SHP77 (cell line): ENCODE results near the gene FARS2.
"Not testable (repeated sequence)": the region's sequence is repeated elsewhere in the genome, so short reads cannot be mapped to it uniquely, and the experiment has no call there.

Source experiments
- DNase-seq, 2 experiments: peaks; one replicate each; lab custom pipeline; 2025; lab: John Stamatoyannopoulos, UW

FARS2 gene

GRCh38 chr6:5537967-5538366, 276.7 kb downstream of the FARS2 start:
- no peak for DNase-seq

GRCh38 chr6:5540370-5540769, 279.1 kb downstream of the FARS2 start:
- DNase-seq, result no peak

DNA sequence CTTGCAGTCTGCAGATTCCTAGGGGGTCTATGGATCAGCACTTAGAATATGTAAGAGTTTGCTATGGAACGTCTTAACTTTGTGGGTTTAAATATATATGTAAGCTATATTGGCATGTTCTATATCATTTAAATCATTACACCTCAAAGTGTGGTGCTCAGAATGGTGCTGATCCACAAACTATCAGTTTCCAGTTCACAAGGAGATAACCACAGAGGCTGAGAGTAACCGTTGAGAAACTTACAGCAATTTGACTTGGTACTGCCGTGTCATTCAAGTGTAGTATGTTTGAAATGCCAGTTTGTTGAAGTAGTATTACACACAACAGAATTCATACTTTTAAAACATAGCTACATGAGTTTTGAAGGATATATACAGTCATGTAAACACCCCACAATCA, 279.7 kb downstream of the FARS2 start:
- DNase-seq, result no peak

DNA sequence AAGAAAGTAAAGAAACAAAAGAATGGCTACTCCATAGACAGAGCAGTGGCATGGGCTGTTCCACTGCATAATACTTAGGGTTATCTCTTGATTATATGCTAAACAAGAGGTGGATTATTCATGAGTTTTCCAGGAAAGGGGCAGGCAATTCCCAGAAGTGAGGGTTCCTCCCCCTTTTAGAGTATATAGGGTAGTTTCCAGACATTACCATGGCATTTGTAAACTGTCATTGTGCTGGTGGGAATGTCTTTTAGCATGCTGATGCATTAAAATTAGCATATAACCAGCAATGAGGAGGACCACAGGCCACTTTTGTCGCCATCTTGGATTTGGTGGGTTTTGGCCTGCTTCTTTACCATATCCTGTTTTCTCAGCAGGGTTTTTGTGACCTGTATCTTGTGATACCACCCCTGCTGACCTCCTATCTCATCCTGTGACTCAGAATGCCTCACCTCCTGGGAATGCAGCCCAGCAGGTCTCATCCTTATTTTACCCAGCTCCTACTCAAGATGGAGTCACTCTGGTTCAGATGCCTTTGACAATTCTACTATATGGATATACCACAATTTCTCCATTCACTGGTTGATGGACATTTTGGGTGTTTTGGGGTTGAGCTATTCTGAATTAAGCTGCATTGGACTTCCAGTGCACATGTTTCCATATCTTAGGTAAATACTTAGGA, 280.6 kb downstream of the FARS2 start:
- no peak for DNase-seq

DNA sequence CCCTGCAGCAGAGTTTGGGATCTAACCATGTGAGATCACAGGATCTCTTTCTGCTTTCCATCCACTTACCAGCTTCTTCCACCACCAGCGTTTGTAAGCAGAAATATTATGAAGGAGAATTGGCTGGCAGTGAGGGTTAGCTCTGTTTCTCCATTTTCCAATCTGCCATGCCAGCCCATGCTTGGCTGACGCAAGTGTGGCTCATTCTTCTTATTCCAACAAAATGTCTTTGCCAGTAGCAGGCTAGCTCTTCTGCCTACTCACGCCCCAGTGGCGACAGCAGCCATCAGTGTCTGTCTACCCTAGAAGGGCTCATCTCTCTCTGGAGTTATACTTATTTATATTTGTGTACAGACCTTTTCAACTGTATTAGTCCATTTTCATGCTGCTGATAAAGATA, 286.2 kb downstream of the FARS2 start:
- DNase-seq, result no peak

DNA sequence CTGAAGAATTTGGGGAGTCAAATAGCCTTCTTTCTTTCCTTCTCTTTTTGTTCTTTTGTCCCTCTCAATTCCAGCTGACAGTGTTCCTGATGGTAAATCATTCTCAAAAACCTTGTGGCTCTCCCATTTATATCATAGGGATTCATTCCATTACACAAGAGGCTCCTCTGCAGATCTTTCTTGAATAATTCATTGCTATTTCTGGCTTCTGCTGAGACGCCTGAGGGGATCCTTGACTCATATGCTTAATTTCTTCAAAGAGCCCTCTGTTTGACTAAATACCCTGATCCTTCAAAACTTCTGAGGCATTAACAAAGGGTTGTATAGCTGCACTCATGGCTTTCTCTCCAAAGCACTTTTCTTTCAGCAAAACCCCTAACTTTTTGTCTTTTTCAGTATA, 289.3 kb downstream of the FARS2 start:
- DNase-seq, result no peak

DNA sequence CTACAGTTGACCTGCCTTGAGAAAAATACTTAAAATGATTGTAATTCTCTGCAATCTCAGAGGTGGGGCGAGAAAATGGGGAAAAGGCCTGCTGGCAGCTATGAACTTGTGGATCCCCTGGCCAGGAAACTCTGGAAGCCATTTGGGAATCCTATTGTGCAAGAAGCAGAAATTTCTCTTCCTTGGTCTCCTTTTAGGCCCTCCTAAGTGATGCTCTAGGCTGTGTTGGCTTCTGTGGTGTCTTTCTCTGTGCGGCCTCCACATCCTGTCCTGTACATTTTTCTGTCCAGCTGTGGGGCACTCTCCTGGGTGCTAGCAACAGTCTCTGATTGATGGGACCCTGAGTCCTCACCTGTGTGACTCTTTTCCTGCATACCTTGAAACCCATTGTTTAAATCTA, 290.9 kb downstream of the FARS2 start:
- no peak for DNase-seq

DNA sequence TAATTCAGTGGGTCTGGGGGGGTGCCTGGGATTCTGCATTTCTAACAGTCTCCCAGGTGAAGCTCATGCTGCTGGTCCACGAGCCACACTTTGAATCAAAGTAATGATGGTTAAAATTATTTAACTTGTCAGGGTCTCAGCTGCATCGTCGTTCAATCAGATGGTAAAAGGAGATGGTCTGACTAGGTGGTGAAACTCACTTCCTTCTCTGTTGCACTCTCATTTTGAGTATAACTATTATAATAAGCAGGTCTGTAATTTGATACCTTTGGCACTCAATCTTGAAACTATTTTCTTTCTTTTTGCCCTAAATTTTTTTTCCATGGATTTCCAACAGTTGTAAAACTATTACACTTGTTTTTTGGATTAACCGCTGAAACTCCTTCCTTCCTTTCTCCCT, 292.5 kb downstream of the FARS2 start:
- DNase-seq, result no peak

- no peak for DNase-seq
Observed at GRCh38 chr6:5554226-5554625, 292.9 kb downstream of the FARS2 start.

DNA sequence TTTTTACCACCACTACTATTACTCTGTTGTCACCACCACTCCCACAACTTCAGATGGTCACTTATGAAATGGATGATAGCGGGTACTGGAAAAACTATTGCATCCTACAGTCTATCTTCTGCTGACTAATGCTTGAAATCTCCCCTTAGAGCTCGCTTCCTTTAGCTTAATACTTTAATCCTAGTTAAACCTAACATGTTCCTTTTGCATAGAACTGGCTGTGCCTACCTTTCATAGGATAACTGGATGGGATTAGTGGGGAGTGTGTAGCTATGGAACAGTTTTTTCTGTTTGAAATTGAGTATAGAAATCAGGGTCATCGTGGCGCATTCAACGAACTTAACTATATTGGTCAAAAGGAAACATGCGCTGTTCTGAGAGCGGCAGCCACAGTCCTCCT, 294.7 kb downstream of the FARS2 start:
- no peak for DNase-seq

DNA sequence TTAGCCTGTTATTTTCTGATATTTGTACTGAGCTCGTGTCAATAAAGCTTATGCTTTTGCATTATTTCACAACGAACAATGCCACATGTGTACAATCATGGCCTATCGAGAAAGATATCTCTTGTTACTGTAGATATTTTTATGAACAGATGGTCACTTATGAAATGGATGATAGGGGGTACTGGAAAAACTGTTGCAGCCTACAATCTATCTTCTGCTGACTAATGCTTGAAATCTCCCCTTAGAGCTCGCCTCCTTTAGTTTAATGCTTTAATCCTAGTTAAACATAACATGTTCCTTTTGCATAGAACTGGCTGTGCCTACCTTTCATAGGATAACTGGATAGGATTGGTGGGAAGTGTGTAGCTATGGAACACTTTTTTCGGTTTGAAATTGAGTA, 296.2 kb downstream of the FARS2 start:
- no peak for DNase-seq

DNA sequence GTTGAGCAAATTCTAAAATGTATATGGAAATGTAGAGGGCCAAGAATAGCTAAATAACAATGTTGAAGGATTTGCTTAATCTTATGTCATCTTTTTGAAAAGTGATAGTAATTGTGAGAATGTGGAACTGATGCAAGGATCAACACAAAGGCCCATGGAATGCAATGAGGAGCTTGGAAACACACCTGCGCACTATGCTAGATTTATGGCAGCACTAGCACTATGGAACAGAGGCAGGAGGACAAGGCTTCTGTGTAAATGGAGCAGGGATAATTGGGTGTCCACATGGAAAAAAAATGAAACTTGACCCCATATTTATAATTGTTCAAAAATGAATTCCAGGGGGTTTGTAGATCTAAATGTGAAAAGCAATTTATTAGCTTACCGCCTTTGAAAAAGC, 298.3 kb downstream of the FARS2 start:
- DNase-seq, result no peak

- no peak for DNase-seq
Observed at GRCh38 chr6:5562277-5562676, 301.0 kb downstream of the FARS2 start.

DNA sequence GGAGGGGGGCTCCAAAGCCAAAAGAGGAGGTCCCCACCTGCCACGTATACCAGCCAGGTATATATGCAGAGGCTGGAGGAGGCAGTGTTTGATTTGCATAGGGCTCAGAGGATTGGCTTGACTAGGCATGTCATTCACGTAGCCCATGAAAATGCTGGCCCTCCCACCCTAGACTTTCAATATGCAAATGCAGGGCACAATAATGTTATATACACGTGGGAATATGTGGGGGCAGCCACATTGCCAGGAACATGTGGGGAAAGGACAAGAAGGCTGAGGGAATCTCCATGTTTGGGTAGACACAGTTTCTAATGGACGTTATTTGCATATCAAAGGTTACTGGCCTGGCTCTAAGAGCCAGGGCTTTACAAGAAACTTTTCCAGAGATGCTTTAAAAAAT, 301.8 kb downstream of the FARS2 start:
- no peak for DNase-seq

- not testable (repeated sequence) for DNase-seq
Observed at GRCh38 chr6:5564746-5565145, 303.4 kb downstream of the FARS2 start.

- DNase-seq, result no peak
Observed at GRCh38 chr6:5565971-5566370, 304.7 kb downstream of the FARS2 start.

- DNase-seq, result no peak
Observed at GRCh38 chr6:5566718-5567117, 305.4 kb downstream of the FARS2 start.

DNA sequence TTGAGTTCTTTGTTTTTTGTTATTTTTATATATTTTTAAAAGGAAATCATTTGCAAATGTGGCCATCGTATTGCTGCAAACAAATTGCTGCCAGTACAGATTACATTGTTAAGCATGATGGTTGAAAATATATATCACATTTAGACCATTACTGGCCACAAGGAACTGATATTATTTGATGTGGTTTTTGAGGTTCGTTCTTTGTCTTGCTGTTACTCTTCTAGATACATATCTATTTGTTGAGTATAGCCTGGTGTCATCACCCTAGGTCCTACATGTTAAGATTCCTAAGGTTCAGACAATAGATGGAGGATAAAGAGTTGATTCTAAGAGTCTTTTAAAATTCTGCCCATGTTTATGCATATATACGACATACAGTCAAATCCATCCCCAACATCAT, 306.0 kb downstream of the FARS2 start:
- DNase-seq, result no peak

DNA sequence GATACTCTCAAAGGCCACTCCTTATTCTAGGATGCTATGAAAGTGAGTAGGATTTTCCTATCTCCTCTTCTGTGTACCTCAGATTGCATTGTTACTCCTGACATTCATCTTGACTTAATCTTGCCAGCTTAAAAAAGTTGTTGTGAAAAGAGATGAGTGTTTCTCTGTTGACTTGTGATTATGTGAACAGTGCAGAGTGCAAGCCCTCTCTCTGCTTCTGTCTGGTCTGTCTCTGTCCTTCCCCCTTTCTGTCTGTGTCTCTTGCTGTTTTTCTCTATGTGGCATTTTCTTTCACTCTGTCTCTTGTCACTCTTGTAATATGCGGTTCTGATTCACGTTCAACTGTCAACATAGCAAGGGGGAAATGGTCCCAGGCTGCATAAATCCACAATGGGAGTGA, 306.6 kb downstream of the FARS2 start:
- DNase-seq, result no peak

DNA sequence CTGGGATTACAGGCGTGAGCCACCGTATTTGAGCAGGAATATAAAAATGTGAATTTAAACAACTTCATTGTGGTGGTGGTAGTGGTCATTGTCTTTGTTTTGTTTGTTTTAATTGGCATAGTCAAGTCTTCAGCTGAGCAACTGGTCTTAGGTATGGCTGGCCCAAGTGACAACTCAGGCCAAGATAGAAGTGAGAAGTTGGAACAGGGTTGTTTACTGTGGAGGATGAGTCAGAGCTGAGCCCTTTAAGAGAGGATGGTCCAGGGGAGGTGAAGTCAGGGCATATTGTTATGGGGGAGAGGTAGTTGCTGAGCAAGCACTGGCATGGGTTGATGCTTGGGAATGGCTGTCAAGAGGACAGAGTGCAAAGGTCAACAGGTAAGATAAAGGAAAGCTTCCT, 308.2 kb downstream of the FARS2 start:
- no peak for DNase-seq

- peak in 1 of 2 experiments; percentile 9 for DNase-seq
Observed at GRCh38 chr6:5570641-5571040, 309.3 kb downstream of the FARS2 start.

GRCh38 chr6:5580736-5581581, 319.6 kb downstream of the FARS2 start:
- peak in 1 of 2 experiments; percentile 69 for DNase-seq

- no peak for DNase-seq
Observed at GRCh38 chr6:5582762-5583161, 321.4 kb downstream of the FARS2 start.

DNA sequence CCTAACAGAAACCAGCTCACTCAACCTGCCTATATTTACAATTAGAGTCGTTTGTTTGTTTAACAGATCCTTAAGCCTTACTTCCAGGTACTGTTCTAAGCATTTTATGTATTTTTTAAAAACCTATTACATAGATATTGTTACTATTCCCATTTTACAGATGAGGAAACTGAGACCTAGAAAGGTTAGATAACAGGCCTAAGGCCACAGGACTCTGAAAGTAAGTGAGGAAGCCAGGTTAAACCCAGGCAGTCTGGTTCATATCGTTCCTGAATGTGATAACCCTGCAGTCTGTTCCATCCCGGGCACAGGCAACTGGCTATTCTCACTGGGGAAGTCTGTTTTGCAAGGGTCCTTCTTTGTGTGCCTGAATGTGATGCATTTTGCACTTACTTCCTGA, 322.2 kb downstream of the FARS2 start:
- no peak for DNase-seq
